OCI-LY1 (cell line): Measurements from ENCODE around the gene NACC2.

ENCODE experiments used
- H2AFZ ChIP-seq: fragments of 200-600 bp; sonication (generic), shearing (Covaris generic); 2 replicates; pipeline ENCODE4 v1.6.0; 2014; ENCODE audit warnings: antibody characterized with exemption, mild to moderate bottlenecking, low read length
- H3F3A ChIP-seq: fragments of 200-600 bp; sonication (generic), shearing (Covaris generic); 2 replicates; pipeline ENCODE4 v1.6.0; 2014; ENCODE audit warnings: mild to moderate bottlenecking, antibody characterized with exemption, low read length, moderate library complexity; ENCODE audit not compliant: insufficient read depth
- H3K27ac ChIP-seq: fragments of 200-600 bp; sonication (generic); 2 replicates; pipeline ENCODE4 v1.5.1; 2014; ENCODE audit warnings: low read length, mixed run types, mild to moderate bottlenecking, low read depth; ENCODE audit not compliant: poor library complexity, severe bottlenecking
- H3K27me3 ChIP-seq: fragments of 200-600 bp; sonication (generic); 2 replicates; pipeline ENCODE4 v1.6.0; 2014; ENCODE audit warnings: antibody characterized with exemption, mild to moderate bottlenecking, low read length, moderate library complexity; ENCODE audit not compliant: insufficient read depth
- H3K36me3 ChIP-seq: fragments of 200-600 bp; sonication (generic); 2 replicates; pipeline ENCODE4 v1.6.1; 2014; ENCODE audit warnings: mild to moderate bottlenecking, antibody characterized with exemption, low read length, moderate library complexity, mixed read lengths; ENCODE audit not compliant: insufficient read depth
- H3K4me1 ChIP-seq: fragments of 200-600 bp; sonication (generic); 2 replicates; pipeline ENCODE4 v1.5.1; 2014; ENCODE audit warnings: mild to moderate bottlenecking, low read length, moderate library complexity; ENCODE audit not compliant: insufficient read depth, severe bottlenecking
- H3K4me2 ChIP-seq: fragments of 200-600 bp; sonication (generic), shearing (Covaris generic); 2 replicates; pipeline ENCODE4 v1.6.1; 2014; ENCODE audit warnings: low read length
- H3K4me3 ChIP-seq: fragments of 200-600 bp; sonication (generic); 2 replicates; pipeline ENCODE4 v1.5.1; 2014; ENCODE audit warnings: low read length, low read depth, mild to moderate bottlenecking, mixed read lengths; ENCODE audit not compliant: poor library complexity, severe bottlenecking
- H3K79me2 ChIP-seq: fragments of 200-600 bp; shearing (Covaris generic); 2 replicates; pipeline ENCODE4 v1.6.1; 2016; ENCODE audit warnings: mixed run types, low read length, mixed read lengths; ENCODE audit not compliant: insufficient read depth
- H3K9ac ChIP-seq: fragments of 200-600 bp; sonication (generic), shearing (Covaris generic); 2 replicates; pipeline ENCODE4 v1.6.1; 2014; ENCODE audit warnings: mild to moderate bottlenecking, low read length, mixed read lengths
- H3K9me2 ChIP-seq: fragments of 200-600 bp; sonication (generic), shearing (Covaris generic); 2 replicates; pipeline ENCODE4 v1.6.1; 2014; ENCODE audit warnings: low read depth, mild to moderate bottlenecking, low read length, mixed read lengths
- H3K9me3 ChIP-seq: fragments of 200-600 bp; shearing (Covaris generic); 2 replicates; pipeline ENCODE4 v1.6.1; 2014; ENCODE audit warnings: low read length, mixed read lengths
- H4K20me1 ChIP-seq: fragments of 200-600 bp; sonication (generic), shearing (Covaris generic); 2 replicates; pipeline ENCODE4 v1.6.0; 2016; ENCODE audit warnings: mild to moderate bottlenecking, low read length; ENCODE audit not compliant: insufficient read depth
- CTCF ChIP-seq: fragments of 200-600 bp; sonication (generic), shearing (Covaris generic); IDR thresholded peaks from 2 replicates; pipeline ENCODE4 v1.5.1; 2017; ENCODE audit warnings: mild to moderate bottlenecking, antibody characterized with exemption, low read length, moderate library complexity, mixed read lengths
- EZH2 ChIP-seq: fragments of 200-600 bp; sonication (generic), shearing (Covaris generic); IDR thresholded peaks from 2 replicates; pipeline ENCODE4 v1.8.0; 2017; ENCODE audit warnings: borderline replicate concordance, mixed run types, mild to moderate bottlenecking, antibody characterized with exemption, low read length, moderate library complexity, mixed read lengths

Gene NACC2

GRCh38 chr9:135980926-135981630, 114.0 kb downstream of the NACC2 start:
- Histone ChIP-seq H3K9me2 (no peaks in the 10 kb centered on the region), H3K4me2 (no peak overlapping the region), H3K79me2 (no peaks in the 10 kb centered on the region), H4K20me1 (no peaks in the 10 kb centered on the region), H3K27me3 (no peaks in the 10 kb centered on the region), H3K4me1 (no peaks in the 10 kb centered on the region), H3F3A (no peaks in the 10 kb centered on the region), H2AFZ (no peak overlapping the region), H3K9me3 (no peaks in the 10 kb centered on the region), H3K27ac (no peak overlapping the region), H3K9ac (no peak overlapping the region), H3K4me3 (no peak overlapping the region), H3K36me3 (no peaks in the 10 kb centered on the region)
- TF ChIP-seq CTCF (no peak), EZH2 (no peak)

- Histone ChIP-seq H3K4me1 (no peaks in the 10 kb centered on the region), H3K27ac (no peak overlapping the region), H3K4me2 (no peak overlapping the region), H3K79me2 (no peaks in the 10 kb centered on the region), H3K9ac (no peak overlapping the region), H3F3A (no peaks in the 10 kb centered on the region), H3K27me3 (no peaks in the 10 kb centered on the region; the same call in 1 of the 2 replicates), H4K20me1 (no peaks in the 10 kb centered on the region), H3K9me3 (no peaks in the 10 kb centered on the region), H3K4me3 (no peak overlapping the region), H2AFZ (no peak overlapping the region), H3K9me2 (no peaks in the 10 kb centered on the region), H3K36me3 (no peaks in the 10 kb centered on the region)
- TF ChIP-seq EZH2 (no peak), CTCF (no peak)
These were observed 115.4 kb downstream of the NACC2 start for GRCh38 chr9:135979547-135980166.

- H3K27ac ChIP-seq: no peak overlapping the region
- no peaks in the 10 kb centered on the region for H4K20me1 ChIP-seq
- H3K79me2 ChIP-seq: no peaks in the 10 kb centered on the region
- no peaks in the 10 kb centered on the region for H3K36me3 ChIP-seq
- H3K4me1 ChIP-seq: no peaks in the 10 kb centered on the region
- no peak overlapping the region for H3K4me2 ChIP-seq
- no peaks in the 10 kb centered on the region for H3K9me3 ChIP-seq
- H3K4me3 ChIP-seq: no peak overlapping the region
- no peaks in the 10 kb centered on the region for H3K9me2 ChIP-seq
- H3K9ac ChIP-seq: no peak overlapping the region
- no peaks in the 10 kb centered on the region for H3F3A ChIP-seq
- no peaks in the 10 kb centered on the region; the same call in 1 of the 2 replicates for H3K27me3 ChIP-seq
- no peak overlapping the region for H2AFZ ChIP-seq
- TF ChIP-seq EZH2: no peak
These were observed 116.2 kb downstream of the NACC2 start for GRCh38 chr9:135978642-135979546.
